CD4-positive, alpha-beta T cell treated with Interleukin-10 for 1 hour (primary cell): ENCODE measurements around the gene CYLC2.

Experiments
- DNase-seq: peaks from one replicate; pipeline ENCODE4 v3.0.0-alpha.2; 2020

Gene CYLC2, protein sequence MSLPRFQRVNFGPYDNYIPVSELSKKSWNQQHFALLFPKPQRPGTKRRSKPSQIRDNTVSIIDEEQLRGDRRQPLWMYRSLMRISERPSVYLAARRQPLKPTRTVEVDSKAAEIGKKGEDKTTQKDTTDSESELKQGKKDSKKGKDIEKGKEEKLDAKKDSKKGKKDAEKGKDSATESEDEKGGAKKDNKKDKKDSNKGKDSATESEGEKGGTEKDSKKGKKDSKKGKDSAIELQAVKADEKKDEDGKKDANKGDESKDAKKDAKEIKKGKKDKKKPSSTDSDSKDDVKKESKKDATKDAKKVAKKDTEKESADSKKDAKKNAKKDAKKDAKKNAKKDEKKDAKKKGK

DNA sequence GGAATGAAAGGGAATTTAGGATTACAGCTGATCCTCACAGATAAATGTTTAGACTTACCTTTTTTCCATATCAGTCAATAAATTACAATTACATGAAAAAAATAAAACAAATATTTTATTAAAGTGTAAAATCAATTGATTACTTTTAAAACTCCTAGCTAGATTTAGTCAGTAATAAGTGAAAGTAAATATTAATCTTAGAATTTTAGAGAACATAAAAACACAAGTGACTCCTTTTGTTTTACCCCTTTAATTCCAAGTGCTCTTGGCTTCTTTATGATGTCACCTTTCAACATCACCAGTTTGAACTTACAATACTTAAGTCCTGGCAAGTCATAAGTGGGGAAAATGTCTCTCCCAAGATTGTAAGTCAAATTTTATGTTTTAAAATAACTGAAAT, at the start of gene CYLC2:
CYLC2 (plus strand) TSS at position 301 of the 400 bp plus-strand sequence; CDS start at position 349, 48 bp downstream.
- DNase-seq = no peak

DNA sequence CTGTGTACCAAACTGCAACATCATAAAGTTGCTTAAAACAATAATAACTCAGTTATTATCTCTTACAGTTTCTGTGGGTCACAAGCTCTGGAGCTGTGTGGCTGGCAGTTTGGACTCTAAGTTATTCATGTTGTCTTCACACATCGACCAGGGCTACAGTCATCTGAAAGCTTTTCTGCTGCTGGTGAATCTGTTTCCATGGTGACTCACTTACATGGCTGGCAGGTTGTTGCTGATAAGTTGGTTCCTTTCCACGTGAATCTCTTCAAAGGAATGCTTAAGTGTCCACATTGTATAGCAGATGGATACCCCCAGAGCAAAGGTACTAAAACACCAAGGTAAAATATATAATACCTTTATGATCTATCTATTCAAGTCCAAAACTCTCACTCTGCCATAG, 44.8 kb upstream of the CYLC2 start:
- DNase-seq = no peak

DNA sequence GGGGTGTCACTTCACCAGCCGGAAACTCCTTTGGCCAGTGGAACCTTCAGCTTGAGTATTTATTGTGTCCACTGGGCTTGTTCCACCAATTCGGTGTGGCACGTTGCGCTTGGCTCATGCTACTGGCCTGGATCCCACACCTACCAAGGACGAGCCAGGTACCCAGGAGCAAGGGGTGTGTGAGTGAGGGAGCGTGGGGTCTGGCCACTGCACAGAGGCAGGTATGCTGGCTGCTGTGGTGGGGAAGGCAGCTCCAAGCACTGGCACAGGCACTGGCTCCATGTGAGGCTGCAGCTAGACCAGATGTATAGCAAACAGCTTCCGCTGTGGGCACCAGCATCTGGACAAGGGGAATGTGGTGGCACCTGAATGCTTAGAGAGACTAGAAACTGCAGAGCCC, 28.1 kb upstream of the CYLC2 start:
- DNase-seq = no peak

DNA sequence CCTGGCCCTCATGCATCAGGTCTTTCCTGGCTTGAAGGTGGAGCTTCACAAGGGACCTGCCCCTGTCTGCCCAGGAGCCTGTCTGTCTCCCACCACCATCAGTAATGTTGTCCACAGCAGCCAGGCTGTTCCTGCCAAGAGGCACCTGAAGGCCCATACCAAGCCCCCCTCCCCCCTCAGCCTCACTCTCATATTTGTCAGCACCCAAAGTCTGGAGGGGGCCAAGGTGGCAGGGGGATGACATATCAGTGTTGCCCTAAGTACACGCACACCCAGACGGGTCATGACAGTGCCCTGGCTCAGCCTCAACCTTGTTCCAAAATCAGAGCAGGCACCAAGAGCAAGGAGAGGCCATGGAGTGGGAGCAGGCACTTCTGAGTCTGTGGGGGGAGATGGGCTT, 27.2 kb upstream of the CYLC2 start:
- no peak for DNase-seq

DNA sequence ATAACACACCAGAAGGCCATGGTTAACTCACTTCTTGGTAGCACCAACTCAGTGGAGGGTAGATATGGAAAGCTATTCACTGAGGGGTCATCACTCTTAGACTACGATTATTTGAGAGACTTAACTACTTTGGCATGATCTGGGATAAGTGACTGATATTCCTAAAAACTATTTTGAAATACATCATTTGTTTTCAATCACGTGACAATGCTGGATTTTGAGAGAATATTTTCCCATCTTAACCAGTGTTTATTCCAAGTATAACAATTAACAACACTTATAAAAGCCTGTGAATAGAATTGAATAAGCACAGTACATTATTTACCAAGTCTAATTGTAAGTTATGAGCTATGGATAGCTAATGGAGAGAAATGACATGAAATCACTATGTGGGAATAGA, 22.4 kb upstream of the CYLC2 start:
- DNase-seq = no peak

DNA sequence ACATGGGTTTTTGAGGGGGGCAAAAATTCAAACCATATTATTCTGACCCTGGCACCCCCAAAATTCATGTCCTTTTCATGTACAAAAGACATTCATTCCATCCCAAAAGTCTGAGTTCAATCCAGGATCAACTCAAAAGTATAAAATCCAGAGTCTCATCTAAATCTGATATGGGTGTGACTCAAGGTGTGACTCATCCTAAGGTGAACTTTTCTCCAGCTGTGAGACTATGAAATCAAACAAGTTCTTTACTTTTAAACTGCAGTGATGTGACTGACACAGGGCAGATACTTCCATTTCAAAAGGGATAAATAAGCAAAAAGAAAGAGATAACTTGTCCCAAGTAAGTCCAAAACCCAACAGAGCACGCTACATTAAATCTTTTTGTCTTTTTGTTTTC, 20.6 kb upstream of the CYLC2 start:
- no peak for DNase-seq

DNA sequence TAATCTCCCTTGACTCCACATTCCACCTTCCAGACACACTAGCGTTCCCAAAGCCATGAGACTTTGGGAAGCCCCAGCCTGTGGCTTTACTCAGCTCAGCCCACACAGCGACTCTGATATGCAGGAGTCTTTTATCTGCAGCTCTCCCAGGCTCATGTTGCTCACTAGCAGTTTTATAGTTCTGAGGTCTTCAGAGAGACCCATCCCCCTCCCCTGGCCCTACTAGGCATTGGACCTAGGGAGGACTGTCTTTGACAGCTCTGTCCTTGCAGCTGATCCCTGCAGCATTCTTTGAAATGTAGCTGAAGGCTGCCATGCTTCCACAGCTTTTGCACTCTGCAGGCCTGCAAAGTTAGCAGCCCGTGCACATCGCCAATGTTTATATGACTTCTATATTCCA, 19.9 kb upstream of the CYLC2 start:
- no peak for DNase-seq

DNA sequence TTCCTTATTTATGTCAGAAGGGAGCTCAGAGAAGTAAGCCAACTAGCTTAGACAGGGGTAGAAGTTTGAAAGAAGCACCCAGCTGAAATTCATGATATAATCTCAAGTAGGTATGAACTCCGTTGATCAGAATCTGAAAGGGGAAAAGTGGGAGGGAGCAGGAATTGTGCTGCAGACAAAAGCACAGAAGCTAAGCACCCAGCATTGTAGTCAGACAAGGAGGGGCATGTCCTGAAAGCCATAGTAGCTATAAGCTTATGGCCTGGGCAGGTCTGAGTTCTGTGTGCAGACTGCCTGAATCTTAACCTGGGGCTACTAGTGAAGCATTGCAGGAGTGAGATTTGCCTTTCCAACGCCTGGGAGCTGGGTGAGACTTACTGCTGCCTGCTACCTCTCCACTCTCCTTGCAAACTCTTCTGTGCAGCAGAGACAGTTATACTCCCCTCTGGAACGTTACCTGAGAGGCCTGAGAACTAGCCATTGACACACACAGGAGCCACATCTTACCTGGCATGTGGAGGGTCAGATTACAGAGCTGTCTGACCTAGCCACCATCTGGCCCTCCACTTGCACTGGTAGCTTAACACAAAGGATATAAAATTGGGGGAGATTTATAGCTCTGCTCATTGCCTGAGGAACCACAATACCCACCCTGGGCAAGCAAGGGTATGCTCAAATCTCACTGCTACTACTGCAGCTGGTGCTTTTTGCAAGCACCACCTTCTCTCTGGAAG, 9.8 kb upstream of the CYLC2 start:
- DNase-seq = no peak

DNA sequence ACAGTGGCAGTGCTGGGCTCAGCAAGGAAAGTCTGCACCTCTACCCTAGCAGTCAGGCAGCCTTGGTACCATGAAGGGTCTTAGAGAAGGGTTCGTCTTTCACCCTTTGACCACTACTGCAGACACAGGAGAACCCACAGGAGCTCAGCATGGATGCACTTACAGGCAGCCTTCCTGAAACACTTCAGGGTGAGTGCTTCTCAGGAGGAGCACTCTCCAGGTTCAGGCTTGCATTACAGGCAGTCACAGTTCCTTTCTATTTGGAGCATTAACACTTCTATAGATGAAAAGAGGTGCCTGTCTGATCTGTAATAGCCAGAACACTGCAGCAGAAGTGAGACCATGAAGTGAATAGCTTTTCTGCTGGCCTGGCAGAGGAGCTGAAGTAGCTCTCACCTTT, 8.7 kb upstream of the CYLC2 start:
- DNase-seq = no peak

DNA sequence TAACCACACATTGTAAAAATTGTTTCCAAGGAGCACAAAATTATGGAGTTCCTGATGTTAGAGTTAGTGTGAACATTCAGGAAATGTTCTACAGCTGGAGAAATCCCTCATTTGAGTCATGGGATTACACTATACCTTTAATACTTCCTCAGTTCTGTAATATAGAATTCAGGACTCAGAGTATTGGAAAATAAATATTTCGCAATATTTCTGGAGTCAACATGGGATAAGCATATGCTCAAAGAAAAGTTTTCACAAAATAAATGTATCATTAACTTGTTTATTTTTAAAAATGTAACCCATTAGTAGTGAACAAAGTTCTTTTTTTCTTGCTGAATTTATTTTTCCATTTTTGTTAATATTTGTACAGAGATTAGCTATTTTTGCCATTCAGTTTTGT, 8.6 kb downstream of the CYLC2 start:
- no peak for DNase-seq

DNA sequence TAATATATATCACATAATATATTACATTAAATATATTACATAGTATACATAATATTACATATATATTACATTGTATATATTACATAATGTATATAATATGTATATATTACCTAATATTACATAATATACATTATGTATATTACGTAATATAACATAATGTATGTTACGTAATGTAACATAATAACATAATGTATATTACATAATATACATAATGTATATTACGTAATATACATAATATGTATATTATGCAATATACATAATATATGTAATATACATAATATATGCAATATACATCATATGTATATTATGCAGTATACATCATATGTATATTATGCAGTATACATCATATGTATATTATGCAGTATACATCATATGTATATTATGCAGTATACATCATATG, 19.1 kb downstream of the CYLC2 start:
- no peak for DNase-seq

DNA sequence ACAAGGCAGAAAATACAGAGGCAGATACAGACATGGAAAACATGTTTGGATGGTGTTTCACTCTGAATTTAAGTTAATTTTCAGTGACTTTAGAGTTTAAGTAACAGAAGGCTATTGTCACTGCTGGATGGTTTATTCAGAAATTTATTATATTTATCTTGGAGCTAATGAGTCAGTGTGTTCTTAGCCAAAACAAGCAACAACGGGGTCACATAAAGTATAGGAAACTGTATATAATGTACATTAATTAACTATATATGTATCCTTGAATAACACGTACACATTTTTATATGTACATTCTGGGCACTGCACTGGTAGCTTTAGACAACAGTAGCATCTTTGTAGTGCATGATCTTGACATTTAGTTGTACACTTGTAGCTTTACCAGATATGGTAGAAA, 30.7 kb downstream of the CYLC2 start:
- no peak for DNase-seq

DNA sequence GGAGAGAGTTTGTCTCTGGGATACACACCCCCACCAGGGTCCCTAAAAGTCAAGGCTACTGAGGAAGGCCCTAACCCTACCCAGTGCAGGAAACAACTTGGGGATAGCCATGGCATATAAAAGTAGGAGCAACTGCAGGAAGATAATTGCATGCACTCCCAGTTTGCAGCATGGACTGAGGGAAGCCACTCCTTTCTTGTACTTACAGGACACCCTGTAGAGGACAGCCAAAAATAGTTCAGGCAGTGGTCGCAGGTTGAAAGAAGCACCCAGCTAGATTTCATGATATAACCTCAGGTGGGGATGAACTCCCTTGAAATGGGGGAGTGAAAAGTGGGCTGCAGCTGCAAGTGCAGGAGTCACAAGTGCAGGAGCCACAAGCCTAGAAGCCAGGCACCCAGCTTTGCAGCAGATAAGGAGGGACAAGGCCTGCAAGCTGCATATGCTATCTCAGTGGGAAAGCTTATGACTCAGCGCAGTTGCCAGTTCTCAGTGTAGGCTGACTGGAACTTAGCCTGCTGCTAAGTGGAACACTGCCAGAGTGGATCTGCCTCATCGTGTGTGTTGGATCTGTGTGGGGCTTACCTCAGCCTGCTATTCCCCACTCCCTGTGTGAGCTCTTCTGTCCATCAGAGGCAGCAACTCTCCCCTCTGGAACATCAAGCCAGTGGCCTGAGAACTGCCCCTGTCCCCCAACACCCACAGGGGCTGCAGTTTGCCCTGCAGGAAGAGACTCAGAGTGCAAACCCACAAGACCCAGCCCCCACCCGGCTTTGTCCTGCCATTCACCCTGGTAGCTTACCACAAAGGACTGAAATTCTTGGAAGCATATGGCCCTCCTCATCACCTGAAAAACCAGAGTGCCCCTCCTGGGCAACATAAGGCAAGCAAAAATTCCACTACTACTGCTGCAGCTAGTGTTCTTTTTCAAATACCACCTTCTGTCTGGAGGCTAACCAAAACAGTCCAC, 42.7 kb downstream of the CYLC2 start:
- no peak for DNase-seq

DNA sequence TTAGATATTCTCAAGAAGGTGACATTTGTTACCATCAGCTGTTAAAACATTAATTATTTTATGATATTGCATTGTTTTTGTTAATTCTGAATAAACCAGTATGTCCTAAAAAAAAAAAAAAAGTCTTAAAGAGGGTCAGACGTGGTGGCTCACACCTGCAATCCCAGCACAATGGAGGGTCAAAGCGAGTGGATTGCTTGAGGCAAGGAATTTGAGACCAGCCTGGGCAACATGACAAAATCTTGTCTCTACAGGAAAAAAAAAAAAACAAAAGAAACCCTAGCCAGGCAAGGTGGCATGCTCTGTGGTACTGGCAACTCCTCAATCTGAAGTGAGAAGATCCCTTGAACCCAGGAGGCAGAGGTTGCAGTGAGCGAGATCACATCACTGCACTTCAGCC, 46.8 kb downstream of the CYLC2 start:
- DNase-seq = no peak
